IPS DF 6.9 (cell line): ENCODE data around the gene C22orf23.
"Not testable (repeated sequence)": the region's sequence is repeated elsewhere in the genome, so short reads cannot be mapped to it uniquely, and the experiment has no call there.

Experiments
- DNase-seq: peaks from one replicate; pipeline ENCODE4 v3.0.0-alpha.2; 2013; ENCODE audit warnings: low read depth, low spot score
- H3K27ac ChIP-seq: one replicate; pipeline ENCODE4 v1.5.1; 2013; ENCODE audit warnings: low read length, control low read depth
- H3K27me3 ChIP-seq: 2 replicates; pipeline ENCODE4 v1.6.1; 2013; ENCODE audit warnings: mild to moderate bottlenecking, low read length; ENCODE audit not compliant: control insufficient read depth, insufficient read depth
- H3K36me3 ChIP-seq: 2 replicates; pipeline ENCODE4 v1.6.1; 2013; ENCODE audit warnings: low read length; ENCODE audit not compliant: control insufficient read depth, insufficient read depth
- H3K4me1 ChIP-seq: 2 replicates; pipeline ENCODE4 v1.6.1; 2013; ENCODE audit warnings: low read length; ENCODE audit not compliant: control insufficient read depth, insufficient read depth
- H3K4me3 ChIP-seq: 2 replicates; pipeline ENCODE4 v1.5.1; 2013; ENCODE audit warnings: mild to moderate bottlenecking, low read length
- H3K9me3 ChIP-seq: 2 replicates; pipeline ENCODE4 v1.6.1; 2013; ENCODE audit warnings: low read length, inconsistent platforms; ENCODE audit not compliant: control insufficient read depth, insufficient read depth
- WGBS: extraction: QIAGEN DNeasy Blood & Tissue Kit; methylation state at CpG from one replicate; pipeline ENCODE4 v1.1.7; 2013; ENCODE audit warnings: mixed read lengths, missing lambda C conversion rate; ENCODE audit not compliant: insufficient read length, insufficient coverage; 5-methylcytosine and 5-hydroxymethylcytosine counted together

The C22orf23 gene

GRCh38 chr22:37954686-37955085 lies 1.3 kb upstream of the C22orf23 start:
- Histone ChIP-seq H3K4me3 (no peak overlapping the region), H3K27ac (no peak overlapping the region), H3K9me3 (no peaks in the 10 kb centered on the region), H3K27me3 (no peaks in the 10 kb centered on the region), H3K4me1 (no peaks in the 10 kb centered on the region), H3K36me3 (peaks cover 23% of the 10 kb centered on the region)
- no peak for DNase-seq
- WGBS: no CpG with 5 or more reads among the region's 4 CpGs

GRCh38 chr22:37953062-37953436 lies 352 bp downstream of the C22orf23 start:
- no peak for DNase-seq
- peak overlapping the region; percentile 98; the same call in 1 of the 2 replicates for H3K4me3 ChIP-seq
- no peaks in the 10 kb centered on the region for H3K4me1 ChIP-seq
- no CpG with 5 or more reads among the region's 13 CpGs for WGBS
- no peak overlapping the region for H3K27ac ChIP-seq
- H3K36me3 ChIP-seq: peaks cover 13% of the 10 kb centered on the region; the same call in 1 of the 2 replicates
- H3K9me3 ChIP-seq: no peaks in the 10 kb centered on the region
- no peaks in the 10 kb centered on the region for H3K27me3 ChIP-seq

- WGBS: no CpG with 5 or more reads among the region's 20 CpGs
- DNase-seq, H3K9me3 ChIP-seq, H3K36me3 ChIP-seq, H3K27ac ChIP-seq, H3K4me1 ChIP-seq, H3K27me3 ChIP-seq: not testable (repeated sequence)
- peak overlapping the region; percentile 98; the same call in 1 of the 2 replicates for H3K4me3 ChIP-seq
These were observed 772 bp downstream of the C22orf23 start for GRCh38 chr22:37952629-37953028.

- Histone ChIP-seq H3K36me3 (no peaks in the 10 kb centered on the region), H3K4me3 (no peak overlapping the region), H3K27ac (no peak overlapping the region), H3K27me3 (no peaks in the 10 kb centered on the region), H3K9me3 (no peaks in the 10 kb centered on the region), H3K4me1 (no peaks in the 10 kb centered on the region)
- DNase-seq: no peak
- no CpG with 5 or more reads among the region's 8 CpGs for WGBS
These were observed 2.1 kb downstream of the C22orf23 start for GRCh38 chr22:37951305-37951704.

- not testable (repeated sequence) for H3K4me3 ChIP-seq, H3K4me1 ChIP-seq, H3K36me3 ChIP-seq, H3K27ac ChIP-seq, H3K27me3 ChIP-seq, DNase-seq, H3K9me3 ChIP-seq
- WGBS: no CpG with 5 or more reads among the region's 14 CpGs
These were observed 6.1 kb downstream of the C22orf23 start for GRCh38 chr22:37947142-37947795.

GRCh38 chr22:37944423-37944822 lies 9.0 kb downstream of the C22orf23 start:
- H3K4me1 ChIP-seq, H3K36me3 ChIP-seq, H3K27me3 ChIP-seq, DNase-seq, H3K4me3 ChIP-seq, H3K9me3 ChIP-seq, H3K27ac ChIP-seq: not testable (repeated sequence)
- no CpG with 5 or more reads among the region's 11 CpGs for WGBS

- no peak overlapping the region for H3K27ac ChIP-seq
- H3K4me3 ChIP-seq: no peak overlapping the region
- H3K4me1 ChIP-seq: no peaks in the 10 kb centered on the region
- H3K9me3 ChIP-seq: no peaks in the 10 kb centered on the region
- WGBS: no CpG with 5 or more reads among the region's 7 CpGs
- H3K36me3 ChIP-seq: no peaks in the 10 kb centered on the region; the same call in 1 of the 2 replicates
- DNase-seq: no peak
- no peaks in the 10 kb centered on the region for H3K27me3 ChIP-seq
These were observed 9.6 kb downstream of the C22orf23 start for GRCh38 chr22:37943825-37944198.

- no peak overlapping the region for H3K27ac ChIP-seq
- no peak overlapping the region for H3K4me3 ChIP-seq
- no peaks in the 10 kb centered on the region; the same call in 1 of the 2 replicates for H3K36me3 ChIP-seq
- H3K9me3 ChIP-seq: no peaks in the 10 kb centered on the region
- H3K27me3 ChIP-seq: no peaks in the 10 kb centered on the region
- no peak for DNase-seq
- no peaks in the 10 kb centered on the region for H3K4me1 ChIP-seq
- WGBS: no CpG with 5 or more reads among the region's 12 CpGs
These were observed 10.1 kb downstream of the C22orf23 start for GRCh38 chr22:37943136-37943824.

GRCh38 chr22:37942133-37942532 lies 11.3 kb downstream of the C22orf23 start:
- Histone ChIP-seq H3K27ac (no peak overlapping the region), H3K36me3 (peaks cover 3% of the 10 kb centered on the region)
- no CpG with 5 or more reads among the region's 8 CpGs for WGBS

GRCh38 chr22:37940698-37941376 lies 12.6 kb downstream of the C22orf23 start:
- Histone ChIP-seq H3K4me3 (no peak overlapping the region), H3K4me1 (no peaks in the 10 kb centered on the region), H3K9me3 (no peaks in the 10 kb centered on the region), H3K27ac (no peak overlapping the region), H3K27me3 (no peaks in the 10 kb centered on the region), H3K36me3 (peaks cover 6% of the 10 kb centered on the region)
- WGBS: no CpG with 5 or more reads among the region's 12 CpGs
- no peak for DNase-seq

More at GRCh38 chr22:37942133-37942532, 11.3 kb downstream of the C22orf23 start:
- Histone ChIP-seq H3K9me3 (no peaks in the 10 kb centered on the region), H3K4me1 (no peaks in the 10 kb centered on the region), H3K4me3 (no peak overlapping the region), H3K27me3 (no peaks in the 10 kb centered on the region)
- no peak for DNase-seq
